Middle frontal gyrus (tissue), 1 donor: ENCODE measurements around the gene PCDH9.
"Not testable (repeated sequence)": the region's sequence is repeated elsewhere in the genome, so short reads cannot be mapped to it uniquely, and the experiment has no call there.

Experiments
- DNase-seq: peaks from one replicate; pipeline ENCODE4 v3.0.0-alpha.2; 2015; ENCODE audit warnings: low spot score; ENCODE audit errors: extremely low spot score

Gene PCDH9

GRCh38 chr13:66915596-66916185 lies 314.4 kb downstream of the PCDH9 start:
- no peak for DNase-seq

GRCh38 chr13:66914155-66914554 lies 316.0 kb downstream of the PCDH9 start:
- no peak for DNase-seq

GRCh38 chr13:66911411-66911939 lies 318.7 kb downstream of the PCDH9 start:
- no peak for DNase-seq

- DNase-seq = no peak
These were observed 330.2 kb downstream of the PCDH9 start for GRCh38 chr13:66899955-66900354.

- DNase-seq = no peak
These were observed 333.2 kb downstream of the PCDH9 start for GRCh38 chr13:66896933-66897332.

- no peak for DNase-seq
These were observed 334.4 kb downstream of the PCDH9 start for GRCh38 chr13:66895780-66896179.

- DNase-seq = no peak
These were observed 334.8 kb downstream of the PCDH9 start for GRCh38 chr13:66895320-66895719.

GRCh38 chr13:66888698-66889097 lies 341.4 kb downstream of the PCDH9 start:
- DNase-seq = peak; percentile 47

GRCh38 chr13:66887088-66887487 lies 343.0 kb downstream of the PCDH9 start:
- DNase-seq = no peak

GRCh38 chr13:66886264-66886663 lies 343.9 kb downstream of the PCDH9 start:
- peak; percentile 51 for DNase-seq

- DNase-seq = not testable (repeated sequence)
These were observed 349.0 kb downstream of the PCDH9 start for GRCh38 chr13:66881170-66881569.

GRCh38 chr13:66879988-66880387 lies 350.1 kb downstream of the PCDH9 start:
- no peak for DNase-seq

- DNase-seq = no peak
These were observed 354.9 kb downstream of the PCDH9 start for GRCh38 chr13:66875264-66875663.

GRCh38 chr13:66864627-66865026 lies 365.5 kb downstream of the PCDH9 start:
- DNase-seq = no peak

- DNase-seq = no peak
These were observed 369.2 kb downstream of the PCDH9 start for GRCh38 chr13:66860878-66861417.

GRCh38 chr13:66859934-66860877 lies 369.9 kb downstream of the PCDH9 start:
- DNase-seq = no peak

GRCh38 chr13:66859078-66859477 lies 371.1 kb downstream of the PCDH9 start:
- no peak for DNase-seq

GRCh38 chr13:66858163-66858562 lies 372.0 kb downstream of the PCDH9 start:
- no peak for DNase-seq

- DNase-seq = no peak
These were observed 375.0 kb downstream of the PCDH9 start for GRCh38 chr13:66855131-66855530.

- DNase-seq = no peak
These were observed 376.6 kb downstream of the PCDH9 start for GRCh38 chr13:66853564-66853963.

- DNase-seq = no peak
These were observed 380.4 kb downstream of the PCDH9 start for GRCh38 chr13:66849706-66850105.

GRCh38 chr13:66847541-66847940 lies 382.6 kb downstream of the PCDH9 start:
- DNase-seq = no peak
